Kidney (tissue), 22 donors: ENCODE data around the gene UTP3. TPM values are rescaled to one million over a fixed set of nuclear protein-coding genes. Genes with fewer than 3 reads are reported as not detected.
"Not testable (repeated sequence)": the region's sequence is repeated elsewhere in the genome, so short reads cannot be mapped to it uniquely, and the experiment has no call there.

Experiments used
- DNase-seq, 5 donors: peaks; one replicate each; pipeline ENCODE4 v3.0.0-alpha.2; 2013 to 2020
- FAIRE-seq: peaks from 2 replicates; lab custom pipeline; 2012; peaks lifted over from hg19 to GRCh38; lab: Jason Lieb, UNC
- H3K27ac ChIP-seq, 2 donors: one replicate each; pipeline ENCODE4 v1.7.0; 2013; ENCODE audit warnings: low read depth in 2 of 2, low read length in 2 of 2, inconsistent platforms in 1 of 2
- H3K27me3 ChIP-seq: one replicate; pipeline ENCODE4 v1.7.1; 2013; ENCODE audit warnings: low read length, inconsistent platforms; ENCODE audit not compliant: control insufficient read depth, insufficient read depth
- H3K36me3 ChIP-seq, 3 donors: one replicate each; pipeline versions ENCODE4 v1.7.0 to v1.7.1; 2013; ENCODE audit warnings: low read length in 3 of 3, control low read depth in 1 of 3, inconsistent platforms in 1 of 3; ENCODE audit not compliant: insufficient read depth in 3 of 3, control insufficient read depth in 2 of 3
- H3K4me1 ChIP-seq, 3 donors: one replicate each; pipeline versions ENCODE4 v1.7.0 to v1.7.1; 2013; ENCODE audit warnings: low read length in 3 of 3, inconsistent platforms in 1 of 3, low read depth in 1 of 3; ENCODE audit not compliant: control insufficient read depth in 2 of 3, insufficient read depth in 2 of 3
- H3K4me3 ChIP-seq, 3 donors: one replicate each; pipeline versions ENCODE4 v1.7.0 to v1.8.1; 2013; ENCODE audit warnings: low read length in 3 of 3, control low read depth in 1 of 3, inconsistent platforms in 1 of 3
- H3K9ac ChIP-seq, 3 donors: one replicate each; pipeline versions ENCODE4 v1.7.0 to v1.7.1; 2013; ENCODE audit warnings: low read length in 3 of 3, control low read depth in 1 of 3, inconsistent platforms in 1 of 3
- H3K9me3 ChIP-seq, 3 donors: one replicate each; pipeline versions ENCODE4 v1.7.0 to v1.7.1; 2013; ENCODE audit warnings: low read length in 3 of 3, control low read depth in 1 of 3, inconsistent platforms in 1 of 3; ENCODE audit not compliant: control insufficient read depth in 2 of 3, insufficient read depth in 1 of 3
- CTCF ChIP-seq: IDR thresholded peaks from 3 replicates; pipeline ENCODE4 v1.5.1; 2012; ENCODE audit warnings: mild to moderate bottlenecking, moderate library complexity, borderline replicate concordance; ENCODE audit not compliant: insufficient read depth; ENCODE audit errors: extremely low read depth
- intact Hi-C: fragments of 100-400 bp; cut with DNase I; formaldehyde crosslinking; loops from one replicate; pipeline ENCODE4 v1.11.1; 2022
- long read RNA-seq, 10 donors: library from polyadenylated mRNA in 1 of 10; unstranded in 1 of 10; transcript quantifications; one replicate each; pipeline ENCODE4 v2.0.0 and lab custom pipeline, GENCODE V29; 2021 to 2026
- polyA plus RNA-seq: library from polyadenylated mRNA; stranded (reverse); fragments of 350-450 nt; fragmentation: Illumina TruSeq; extraction: RNeasy Lipid Tissue Mini Kit (QIAGEN cat#74804); gene quantifications from one replicate; pipeline ENCODE4 v1.2.3, GENCODE V29; 2014; ENCODE audit warnings: low read depth, low replicate concordance; ENCODE audit not compliant: insufficient read depth
- total RNA-seq: library from RNA; stranded (reverse); fragmentation: NEBNext Ultra II Directional; extraction: Animal tissue kit (Norgen Biotek cat#: 25700); gene quantifications from one replicate; pipeline ENCODE4 v1.2.1, GENCODE V29; 2021
- donor health status: control.
- donor health status: control.
- donor health status: control.
- donor health status: control.
- donor health status: control.
- donor health status: DM: yes; HTN: yes; CAD: no.
- donor health status: Normal renal cell carcinoma (clear cell type).

Gene UTP3
- total RNA-seq: 28.6 TPM
- polyA plus RNA-seq: 25.8 TPM
- long read RNA-seq, donor 1, transcript UTP3-201 (1 exons, 2,073 nt): major isoform, 26 of 26 reads
- long read RNA-seq, donor 1, partial matches to known transcripts: 0 of 26 reads
- long read RNA-seq, donor 1, other reads (novel, unspliced or antisense): 0 of 26 reads
- long read RNA-seq, donor 2, transcript UTP3-201 (1 exons, 2,073 nt): major isoform, 23 of 23 reads
- long read RNA-seq, donor 2, partial matches to known transcripts: 0 of 23 reads
- long read RNA-seq, donor 2, other reads (novel, unspliced or antisense): 0 of 23 reads
- long read RNA-seq, donor 3, transcript UTP3-201 (1 exons, 2,073 nt): major isoform, 49 of 49 reads
- long read RNA-seq, donor 3, partial matches to known transcripts: 0 of 49 reads
- long read RNA-seq, donor 3, other reads (novel, unspliced or antisense): 0 of 49 reads
- long read RNA-seq, donor 4, transcript UTP3-201 (1 exons, 2,073 nt): major isoform, 14 of 14 reads
- long read RNA-seq, donor 4, partial matches to known transcripts: 0 of 14 reads
- long read RNA-seq, donor 4, other reads (novel, unspliced or antisense): 0 of 14 reads
- long read RNA-seq, donor 5, partial matches to known transcripts: 0 of 4 reads
- long read RNA-seq, donor 5, other reads (novel, unspliced or antisense): 0 of 4 reads
- long read RNA-seq, donor 6, transcript UTP3-201 (1 exons, 2,073 nt): major isoform, 41 of 41 reads
- long read RNA-seq, donor 6, partial matches to known transcripts: 0 of 41 reads
- long read RNA-seq, donor 6, other reads (novel, unspliced or antisense): 0 of 41 reads
- long read RNA-seq, donor 7, transcript UTP3-201 (1 exons, 2,073 nt): major isoform, 8 of 8 reads
- long read RNA-seq, donor 7, partial matches to known transcripts: 0 of 8 reads
- long read RNA-seq, donor 7, other reads (novel, unspliced or antisense): 0 of 8 reads
- long read RNA-seq, donor 8, transcript UTP3-201 (1 exons, 2,073 nt): major isoform, 29 of 29 reads
- long read RNA-seq, donor 8, partial matches to known transcripts: 0 of 29 reads
- long read RNA-seq, donor 8, other reads (novel, unspliced or antisense): 0 of 29 reads
- long read RNA-seq, donor 9, transcript UTP3-201 (1 exons, 2,073 nt): major isoform, 9 of 9 reads
- long read RNA-seq, donor 9, partial matches to known transcripts: 0 of 9 reads
- long read RNA-seq, donor 9, other reads (novel, unspliced or antisense): 0 of 9 reads
- long read RNA-seq, donor 10, transcript UTP3-201 (1 exons, 2,073 nt): major isoform, 29 of 29 reads
- long read RNA-seq, donor 10, partial matches to known transcripts: 0 of 29 reads
- long read RNA-seq, donor 10, other reads (novel, unspliced or antisense): 0 of 29 reads

DNA sequence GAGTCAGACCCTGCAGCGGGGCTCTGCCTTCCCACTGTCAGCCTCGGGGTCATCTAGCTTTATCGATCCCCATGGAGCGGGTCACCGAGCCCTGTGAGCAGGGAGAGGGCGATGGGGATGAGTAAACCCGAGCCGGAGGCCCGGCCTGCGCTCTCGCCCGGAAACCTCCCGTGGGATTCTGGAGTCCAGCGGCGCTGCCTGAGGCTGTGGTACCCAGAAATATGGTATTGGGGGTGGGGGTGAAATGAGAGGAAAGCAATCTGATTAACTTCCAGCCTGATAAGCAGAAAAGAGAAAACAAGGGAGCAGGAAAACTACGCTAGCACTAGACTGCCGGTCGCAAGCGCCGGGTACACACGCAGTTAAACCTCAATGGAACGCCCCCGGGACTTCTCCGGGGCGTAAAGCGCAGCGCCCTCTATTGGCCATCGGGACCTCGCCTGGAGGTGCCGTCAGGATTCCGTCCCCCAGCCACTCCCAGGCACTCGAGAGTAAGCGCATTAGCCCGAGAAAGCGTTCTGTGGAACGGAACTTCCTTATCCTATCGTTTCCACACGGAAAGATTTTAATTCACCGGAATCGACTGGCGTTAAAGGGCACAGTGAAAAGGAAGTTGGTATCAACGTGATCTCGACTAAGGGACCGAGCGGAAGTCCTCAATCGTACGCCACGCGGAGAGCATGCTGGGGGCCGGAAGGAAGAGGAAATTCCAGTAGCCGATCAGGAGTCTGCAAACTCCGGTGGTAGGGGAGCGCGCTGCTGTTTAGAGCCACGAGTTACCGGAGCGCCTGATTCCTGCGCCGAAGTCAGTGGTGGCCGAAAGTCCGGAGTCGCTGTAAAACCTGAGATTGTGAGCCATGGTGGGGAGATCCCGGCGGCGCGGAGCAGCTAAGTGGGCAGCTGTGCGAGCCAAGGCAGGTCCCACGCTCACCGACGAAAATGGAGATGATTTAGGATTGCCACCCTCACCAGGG, at the start of gene UTP3:
Gene UTP3 (plus strand): TSS at position 712 of the 974 bp plus-strand sequence. CDS start 146 bp downstream, at position 858.
- peak; percentile 97 for FAIRE-seq

DNA sequence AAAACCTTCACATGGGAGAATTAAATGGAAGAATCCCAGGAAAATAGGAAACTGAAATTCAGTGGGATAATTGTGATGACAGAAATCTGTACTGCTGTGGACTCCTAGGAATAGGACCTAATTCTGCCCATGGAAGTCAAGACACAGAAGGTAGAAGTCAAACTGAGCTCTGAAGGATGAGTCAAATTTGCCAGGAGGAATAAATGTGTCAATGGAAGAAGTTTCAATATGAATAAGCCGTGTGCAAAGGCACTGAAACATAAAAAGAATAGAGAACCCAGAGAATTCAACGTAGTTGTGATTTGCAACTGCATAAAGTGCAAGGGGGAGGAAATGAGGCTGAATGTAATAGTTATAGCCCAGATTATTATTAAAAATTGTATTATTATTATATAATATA, 48.1 kb upstream of the UTP3 start:
- peaks cover 0 to 5% (median 0%) of the 10 kb centered on the region in 3 donors for H3K4me1 ChIP-seq
- peaks cover 0 to 3% (median 0%) of the 10 kb centered on the region in 3 donors for H3K9me3 ChIP-seq
- no peak for FAIRE-seq
- intact Hi-C loops: no loop called here
- no peaks in the 10 kb centered on the region for H3K27me3 ChIP-seq
- no peak for DNase-seq
- H3K36me3 ChIP-seq: peaks cover 0 to 4% (median 0%) of the 10 kb centered on the region in 3 donors
- no peak overlapping the region for H3K9ac ChIP-seq
- no peak overlapping the region for H3K27ac ChIP-seq
- TF ChIP-seq CTCF: no peak
- H3K4me3 ChIP-seq: no peak overlapping the region

More for the DNA sequence above, at the start of gene UTP3:
- peak within 1 kb of the TSS; percentile 92 to 99 (median 98) for H3K4me3 ChIP-seq
- H3K27ac ChIP-seq: peak within 1 kb of the TSS; percentile 91
- intact Hi-C loops: no loop called here
- peaks cover 0 to 1% (median 0%) of the 10 kb centered on the region in 3 donors for H3K36me3 ChIP-seq
- H3K9me3 ChIP-seq: no peaks in the 10 kb centered on the region
- DNase-seq: peak; percentile 98 to 99 (median 98)
- H3K27me3 ChIP-seq: no peaks in the 10 kb centered on the region
- H3K4me1 ChIP-seq: peaks cover 0 to 16% (median 13%) of the 10 kb centered on the region in 3 donors
- TF ChIP-seq CTCF: peak; percentile 87
- H3K9ac ChIP-seq: peak within 1 kb of the TSS; percentile 83 to 99 (median 96)

DNA sequence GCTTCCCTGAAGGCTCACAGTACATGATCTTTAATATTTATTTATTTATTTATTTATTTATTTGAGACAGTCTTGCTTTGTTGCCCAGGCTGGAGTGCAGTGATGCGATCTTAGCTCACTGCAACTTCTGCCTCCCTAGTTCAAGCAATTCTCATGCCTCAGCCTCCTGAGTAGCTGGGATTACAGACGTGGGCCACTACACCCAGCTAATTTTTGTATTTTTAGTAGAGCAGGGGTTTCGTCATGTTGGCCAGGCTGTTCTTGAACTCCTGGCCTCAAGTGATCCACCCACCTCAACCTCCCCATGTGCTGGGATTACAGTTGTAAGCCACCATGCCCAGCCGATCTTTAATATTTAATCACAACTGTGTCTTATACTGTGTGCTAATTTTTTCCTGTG, 37.6 kb upstream of the UTP3 start:
- H3K4me3 ChIP-seq, H3K9me3 ChIP-seq, H3K36me3 ChIP-seq, H3K27me3 ChIP-seq, H3K9ac ChIP-seq, H3K27ac ChIP-seq, H3K4me1 ChIP-seq, DNase-seq, FAIRE-seq: not testable (repeated sequence)
- intact Hi-C loops: loop anchor here (10.0 kb wide), 1 partner anchor 364 kb away; no protein-coding TSS in a partner anchor
